HUES6 (cell line): ENCODE results near the gene DACT3.

ENCODE experiments used
- H3K27ac ChIP-seq: 2 replicates; pipeline ENCODE4 v1.7.0; 2013; ENCODE audit warnings: low read depth, mild to moderate bottlenecking, low read length, inconsistent platforms
- H3K27me3 ChIP-seq: 2 replicates; pipeline ENCODE4 v1.6.1; 2013; ENCODE audit warnings: low read length; ENCODE audit not compliant: control insufficient read depth, insufficient read depth
- H3K36me3 ChIP-seq: 2 replicates; pipeline ENCODE4 v1.6.1; 2013; ENCODE audit warnings: low read length; ENCODE audit not compliant: control insufficient read depth, insufficient read depth
- H3K4me1 ChIP-seq: 2 replicates; pipeline ENCODE4 v1.6.1; 2013; ENCODE audit warnings: low read length; ENCODE audit not compliant: control insufficient read depth, insufficient read depth
- H3K4me3 ChIP-seq: 2 replicates; pipeline ENCODE4 v1.5.1; 2013; ENCODE audit warnings: low read depth, low read length
- H3K9ac ChIP-seq: one replicate; pipeline ENCODE4 v1.6.1; 2013; ENCODE audit warnings: mild to moderate bottlenecking, low read length
- H3K9me3 ChIP-seq: 2 replicates; pipeline ENCODE4 v1.6.1; 2013; ENCODE audit warnings: low read depth, low read length; ENCODE audit not compliant: control insufficient read depth, insufficient read depth

The DACT3 gene

GRCh38 chr19:46610413-46610775 lies 50.6 kb downstream of the DACT3 start:
- Histone ChIP-seq H3K27ac (no peak overlapping the region), H3K9ac (no peak overlapping the region), H3K36me3 (peaks cover 55% of the 10 kb centered on the region), H3K4me1 (peaks cover 5% of the 10 kb centered on the region; the same call in 1 of the 2 replicates), H3K9me3 (no peaks in the 10 kb centered on the region), H3K4me3 (no peak overlapping the region), H3K27me3 (no peaks in the 10 kb centered on the region)

- H3K36me3 ChIP-seq: peaks cover 57% of the 10 kb centered on the region
- no peak overlapping the region for H3K27ac ChIP-seq
These were observed 51.2 kb downstream of the DACT3 start for GRCh38 chr19:46609511-46610412.

DNA sequence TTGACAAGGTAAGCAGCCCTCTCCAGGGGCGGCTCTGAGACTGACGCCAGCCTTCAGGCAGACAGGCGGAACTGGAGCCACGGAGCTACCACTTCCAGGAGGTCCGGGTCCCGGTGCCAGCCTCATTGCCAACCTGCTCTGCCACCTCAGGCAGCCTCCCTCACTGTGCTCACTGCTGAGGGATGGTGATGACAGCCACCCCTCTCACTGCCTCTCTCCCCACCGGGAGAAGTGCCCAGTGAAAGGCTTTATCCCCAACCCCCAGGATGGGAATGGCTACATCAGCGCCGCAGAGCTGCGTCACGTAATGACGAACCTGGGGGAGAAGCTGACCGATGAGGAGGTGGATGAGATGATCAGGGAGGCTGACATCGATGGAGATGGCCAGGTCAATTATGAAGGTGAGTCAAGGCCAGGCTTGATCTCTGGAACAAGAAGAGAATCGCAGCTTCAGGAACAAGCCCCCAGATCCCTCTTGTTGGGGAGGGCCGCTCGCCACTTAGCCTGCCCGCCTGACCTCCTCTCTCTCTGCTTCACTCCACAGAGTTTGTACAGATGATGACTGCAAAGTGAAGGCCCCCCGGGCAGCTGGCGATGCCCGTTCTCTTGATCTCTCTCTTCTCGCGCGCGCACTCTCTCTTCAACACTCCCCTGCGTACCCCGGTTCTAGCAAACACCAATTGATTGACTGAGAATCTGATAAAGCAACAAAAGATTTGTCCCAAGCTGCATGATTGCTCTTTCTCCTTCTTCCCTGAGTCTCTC lies 52.2 kb downstream of the DACT3 start:
- peaks cover 57% of the 10 kb centered on the region for H3K36me3 ChIP-seq
- peaks cover 7% of the 10 kb centered on the region; the same call in 1 of the 2 replicates for H3K4me1 ChIP-seq
- H3K27me3 ChIP-seq: no peaks in the 10 kb centered on the region
- no peak overlapping the region for H3K4me3 ChIP-seq
- no peaks in the 10 kb centered on the region for H3K9me3 ChIP-seq
- no peak overlapping the region for H3K9ac ChIP-seq
- H3K27ac ChIP-seq: no peak overlapping the region

More at GRCh38 chr19:46609511-46610412, 51.2 kb downstream of the DACT3 start:
- H3K9ac ChIP-seq: no peak overlapping the region
- no peak overlapping the region for H3K4me3 ChIP-seq
- no peaks in the 10 kb centered on the region for H3K9me3 ChIP-seq
- peaks cover 5% of the 10 kb centered on the region; the same call in 1 of the 2 replicates for H3K4me1 ChIP-seq
- no peaks in the 10 kb centered on the region for H3K27me3 ChIP-seq

- H3K4me3 ChIP-seq: no peak overlapping the region
- H3K36me3 ChIP-seq: peaks cover 57% of the 10 kb centered on the region
- no peaks in the 10 kb centered on the region for H3K9me3 ChIP-seq
- H3K27me3 ChIP-seq: no peaks in the 10 kb centered on the region
- no peak overlapping the region for H3K27ac ChIP-seq
- peaks cover 9% of the 10 kb centered on the region for H3K4me1 ChIP-seq
- no peak overlapping the region for H3K9ac ChIP-seq
These were observed 52.8 kb downstream of the DACT3 start for GRCh38 chr19:46608178-46608577.

GRCh38 chr19:46607448-46607841 lies 53.5 kb downstream of the DACT3 start:
- H3K27me3 ChIP-seq: no peaks in the 10 kb centered on the region
- H3K36me3 ChIP-seq: peaks cover 57% of the 10 kb centered on the region

GRCh38 chr19:46606681-46607447 lies 54.1 kb downstream of the DACT3 start:
- Histone ChIP-seq H3K9ac (no peak overlapping the region), H3K36me3 (peaks cover 57% of the 10 kb centered on the region), H3K4me3 (no peak overlapping the region)

More at GRCh38 chr19:46607448-46607841, 53.5 kb downstream of the DACT3 start:
- Histone ChIP-seq H3K4me1 (peaks cover 16% of the 10 kb centered on the region), H3K9me3 (no peaks in the 10 kb centered on the region), H3K9ac (no peak overlapping the region), H3K4me3 (no peak overlapping the region), H3K27ac (no peak overlapping the region)

DNA sequence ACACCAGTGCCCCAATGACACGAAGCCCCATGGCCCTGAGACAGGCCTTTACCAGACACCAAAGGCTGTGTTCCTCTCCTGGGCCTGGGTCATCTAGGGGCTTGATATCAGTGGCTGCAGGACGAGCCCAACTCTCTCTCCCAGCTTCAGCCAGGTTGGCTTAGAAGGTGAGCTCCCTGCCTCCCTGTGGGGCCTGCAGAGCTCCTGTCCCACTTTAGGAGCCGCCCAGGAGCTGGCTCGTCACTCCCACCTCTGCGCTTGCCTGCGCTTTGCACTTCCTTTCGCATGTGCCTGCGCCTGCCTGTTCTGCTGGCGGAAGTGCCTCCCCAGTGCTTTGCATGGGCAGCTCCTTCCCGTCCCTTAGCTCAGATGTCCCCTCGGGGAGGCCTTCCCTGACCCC lies 55.0 kb downstream of the DACT3 start:
- no peaks in the 10 kb centered on the region for H3K27me3 ChIP-seq
- H3K4me1 ChIP-seq: peaks cover 18% of the 10 kb centered on the region
- H3K4me3 ChIP-seq: no peak overlapping the region
- H3K9ac ChIP-seq: no peak overlapping the region
- H3K27ac ChIP-seq: no peak overlapping the region
- H3K36me3 ChIP-seq: peaks cover 57% of the 10 kb centered on the region
- no peaks in the 10 kb centered on the region for H3K9me3 ChIP-seq

More at GRCh38 chr19:46606681-46607447, 54.1 kb downstream of the DACT3 start:
- H3K9me3 ChIP-seq: no peaks in the 10 kb centered on the region
- peaks cover 18% of the 10 kb centered on the region for H3K4me1 ChIP-seq
- H3K27me3 ChIP-seq: no peaks in the 10 kb centered on the region
- no peak overlapping the region for H3K27ac ChIP-seq

- Histone ChIP-seq H3K4me3 (no peak overlapping the region), H3K9me3 (no peaks in the 10 kb centered on the region), H3K27ac (no peak overlapping the region), H3K36me3 (peaks cover 51% of the 10 kb centered on the region), H3K4me1 (peaks cover 18% of the 10 kb centered on the region), H3K9ac (no peak overlapping the region), H3K27me3 (no peaks in the 10 kb centered on the region)
These were observed 55.6 kb downstream of the DACT3 start for GRCh38 chr19:46605356-46605821.

GRCh38 chr19:46604781-46605355 lies 56.1 kb downstream of the DACT3 start:
- peaks cover 47% of the 10 kb centered on the region for H3K36me3 ChIP-seq
- no peak overlapping the region for H3K27ac ChIP-seq
- H3K4me3 ChIP-seq: no peak overlapping the region
- H3K9me3 ChIP-seq: no peaks in the 10 kb centered on the region
- H3K9ac ChIP-seq: no peak overlapping the region
- H3K4me1 ChIP-seq: peaks cover 18% of the 10 kb centered on the region
- no peaks in the 10 kb centered on the region for H3K27me3 ChIP-seq

GRCh38 chr19:46603752-46604231 lies 57.2 kb downstream of the DACT3 start:
- peaks cover 18% of the 10 kb centered on the region for H3K4me1 ChIP-seq
- H3K27ac ChIP-seq: no peak overlapping the region
- peaks cover 36% of the 10 kb centered on the region for H3K36me3 ChIP-seq
- H3K9me3 ChIP-seq: no peaks in the 10 kb centered on the region
- H3K9ac ChIP-seq: no peak overlapping the region
- no peaks in the 10 kb centered on the region for H3K27me3 ChIP-seq
- peak overlapping the region; percentile 92; the same call in 1 of the 2 replicates for H3K4me3 ChIP-seq
